IPS DF 4.7 (cell line): ENCODE results near the gene IGF1.

Source experiments
- DNase-seq: peaks from one replicate; pipeline ENCODE4 v3.0.0-alpha.2; 2013; ENCODE audit warnings: low spot score; ENCODE audit errors: extremely low read depth

The IGF1 gene

DNA sequence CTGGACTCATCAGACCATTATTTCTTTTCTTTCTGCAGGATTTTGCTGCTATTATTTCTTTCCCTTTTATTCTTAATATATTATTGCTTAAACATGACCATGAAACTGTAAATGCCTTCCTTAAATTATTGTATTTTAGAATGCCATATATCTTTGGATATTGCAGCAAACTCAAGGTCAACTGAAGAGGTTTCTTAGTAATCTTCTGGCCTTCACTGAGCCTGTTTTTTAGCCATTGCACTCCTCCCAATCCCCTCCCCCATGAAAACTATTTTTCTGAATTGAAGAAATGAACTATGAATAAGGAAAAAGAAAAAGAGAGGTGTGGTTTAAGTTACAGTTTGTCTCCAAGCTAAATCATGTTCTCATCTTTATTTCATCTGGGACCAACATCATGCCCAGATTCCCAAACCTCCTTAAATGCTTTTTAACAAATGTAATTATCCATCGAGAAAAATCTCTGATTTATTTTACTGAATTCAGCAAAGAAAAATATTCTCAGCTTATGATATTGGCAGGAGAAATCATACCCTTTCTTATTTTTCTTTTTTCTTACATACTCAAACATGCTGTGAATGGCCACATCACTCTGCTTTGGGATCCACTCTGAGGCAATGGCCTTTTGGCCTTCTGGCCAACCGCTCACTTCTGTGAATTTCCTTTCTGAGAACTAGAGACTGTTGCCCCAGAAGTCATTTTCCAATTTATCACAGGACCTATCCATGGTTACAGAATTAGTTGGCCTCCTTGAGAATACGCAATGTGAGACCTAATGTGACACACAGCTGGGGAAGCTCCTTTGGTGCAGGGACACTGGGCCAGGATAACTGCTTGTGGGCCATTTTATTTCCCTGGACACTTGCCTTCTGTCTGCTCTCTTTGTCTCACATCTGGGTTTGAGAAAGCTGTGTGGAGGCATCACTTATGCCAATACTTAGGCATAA is 50.9 kb downstream of the IGF1 start:
- DNase-seq = no peak

DNA sequence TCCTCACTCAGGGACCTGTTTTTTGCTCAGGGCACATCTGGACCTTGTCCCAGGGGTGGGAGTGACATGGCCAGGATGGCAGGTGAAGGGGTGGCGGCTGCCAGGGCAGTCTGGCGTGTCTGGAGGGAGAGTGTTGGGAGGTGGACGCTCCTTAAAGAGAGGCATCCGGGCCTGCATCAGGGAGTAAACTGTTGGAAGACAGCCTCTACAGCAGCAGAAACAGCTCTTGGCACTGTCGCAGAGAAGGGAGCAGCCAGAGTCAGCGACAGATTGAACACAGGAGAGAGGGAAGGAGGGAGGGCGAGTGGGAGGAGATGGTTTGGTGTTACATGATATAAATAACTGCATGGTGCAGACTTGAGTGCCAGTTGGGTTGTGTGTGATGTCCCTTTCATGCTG is 52.8 kb downstream of the IGF1 start:
- DNase-seq = no peak

DNA sequence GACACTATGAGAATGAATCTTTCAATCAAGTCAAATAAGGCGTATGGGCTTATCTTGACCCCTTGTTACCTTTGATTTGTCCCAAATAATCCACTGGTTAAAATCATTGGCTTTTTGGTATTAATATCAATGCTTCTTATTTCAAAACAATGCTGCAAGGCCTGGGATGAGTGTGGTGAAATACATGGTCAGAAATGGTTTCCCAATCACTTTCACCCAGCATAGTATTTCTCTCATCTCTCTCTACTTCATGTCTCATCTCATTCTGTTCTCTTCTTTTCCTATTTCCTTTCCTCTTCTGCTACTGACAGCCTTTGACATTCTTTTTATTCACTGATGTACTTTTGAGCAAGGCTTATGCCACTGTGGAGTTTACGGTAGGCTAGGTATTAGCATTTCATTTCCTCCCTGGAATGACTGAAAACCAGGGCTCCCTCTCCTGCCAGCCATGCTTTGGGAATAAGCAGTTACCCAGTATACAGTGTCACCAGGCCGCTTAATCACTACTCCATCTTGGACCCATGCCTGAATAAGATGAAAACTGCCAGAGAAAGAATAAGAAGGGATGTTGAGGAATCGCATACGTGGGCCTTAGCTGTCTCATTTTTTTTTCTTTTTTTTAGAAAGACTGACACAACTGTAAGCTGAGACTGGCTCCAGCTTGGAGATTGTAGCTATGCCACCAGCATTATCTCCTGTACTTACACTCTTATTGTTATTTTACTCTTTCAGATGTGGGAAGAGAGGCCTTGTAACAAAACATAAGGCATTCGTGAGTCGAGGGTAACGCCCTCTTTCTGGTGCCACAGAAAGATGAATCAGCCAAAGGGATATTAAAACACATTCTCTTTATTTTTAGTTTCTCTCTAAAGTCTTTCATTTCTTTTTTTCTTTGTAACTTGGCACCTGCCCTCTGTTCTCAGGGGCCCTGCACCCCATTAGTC is 53.5 kb downstream of the IGF1 start:
- no peak for DNase-seq

DNA sequence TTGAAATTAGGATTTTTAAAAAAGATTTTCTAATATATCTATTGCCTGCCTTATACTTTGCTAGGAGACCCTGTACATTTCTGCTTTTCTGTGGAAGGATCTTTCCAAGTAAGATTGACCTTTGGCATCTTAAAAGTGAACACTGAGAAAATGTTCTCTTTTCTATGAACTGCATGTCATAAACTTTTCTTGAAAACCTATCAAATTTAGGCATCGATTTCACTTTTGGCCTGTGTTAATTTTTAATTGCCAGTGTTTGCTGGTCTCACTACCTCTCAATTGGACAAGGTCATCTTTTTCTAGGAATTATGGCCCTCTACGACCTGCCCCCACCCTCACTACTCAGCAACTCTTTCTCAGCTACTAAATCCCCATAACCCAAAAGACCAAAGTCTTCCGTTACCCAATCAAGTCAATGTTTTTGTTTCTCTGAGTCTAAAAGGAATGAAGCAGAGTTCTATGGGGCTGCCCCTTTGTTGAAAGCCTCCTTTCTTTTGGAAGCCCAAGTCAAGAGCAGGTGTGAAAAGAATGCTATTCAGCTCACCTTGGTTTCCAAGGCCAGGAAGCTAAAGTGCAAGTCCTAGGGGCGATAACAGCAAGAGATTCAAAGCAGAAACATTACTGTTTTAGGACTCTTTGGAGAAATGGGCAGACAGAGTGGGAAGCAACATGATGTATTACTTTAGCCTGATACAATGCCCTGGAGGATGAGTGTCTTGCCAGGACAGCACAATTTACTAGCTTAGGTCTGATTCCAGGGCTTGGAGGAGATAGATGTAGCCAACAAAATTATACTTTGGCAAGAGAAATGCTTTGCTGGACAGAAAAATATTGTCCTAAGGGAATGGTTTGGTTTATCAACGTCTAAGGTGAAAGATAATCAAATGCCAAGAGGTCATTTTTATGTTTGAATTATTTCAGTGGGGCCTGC is 55.0 kb downstream of the IGF1 start:
- no peak for DNase-seq

DNA sequence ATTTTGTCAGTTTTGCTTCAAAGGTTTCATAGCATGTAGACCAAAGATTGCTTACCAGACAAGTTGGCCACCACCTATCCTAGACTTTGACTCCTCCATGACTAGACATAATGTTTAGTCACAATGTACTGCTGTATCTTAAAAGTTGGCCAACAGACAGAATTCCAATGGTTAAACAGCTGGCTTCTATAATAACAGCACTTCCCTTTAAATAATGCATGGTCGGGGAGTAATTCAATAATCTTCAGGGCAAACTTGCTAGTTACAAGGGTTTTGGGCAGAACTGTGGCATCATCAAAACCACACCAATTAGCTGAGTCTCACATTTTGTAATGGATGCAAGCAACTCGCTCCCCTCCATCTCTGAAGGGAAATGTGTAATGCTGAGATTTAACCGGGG is 56.9 kb downstream of the IGF1 start:
- DNase-seq = no peak

DNA sequence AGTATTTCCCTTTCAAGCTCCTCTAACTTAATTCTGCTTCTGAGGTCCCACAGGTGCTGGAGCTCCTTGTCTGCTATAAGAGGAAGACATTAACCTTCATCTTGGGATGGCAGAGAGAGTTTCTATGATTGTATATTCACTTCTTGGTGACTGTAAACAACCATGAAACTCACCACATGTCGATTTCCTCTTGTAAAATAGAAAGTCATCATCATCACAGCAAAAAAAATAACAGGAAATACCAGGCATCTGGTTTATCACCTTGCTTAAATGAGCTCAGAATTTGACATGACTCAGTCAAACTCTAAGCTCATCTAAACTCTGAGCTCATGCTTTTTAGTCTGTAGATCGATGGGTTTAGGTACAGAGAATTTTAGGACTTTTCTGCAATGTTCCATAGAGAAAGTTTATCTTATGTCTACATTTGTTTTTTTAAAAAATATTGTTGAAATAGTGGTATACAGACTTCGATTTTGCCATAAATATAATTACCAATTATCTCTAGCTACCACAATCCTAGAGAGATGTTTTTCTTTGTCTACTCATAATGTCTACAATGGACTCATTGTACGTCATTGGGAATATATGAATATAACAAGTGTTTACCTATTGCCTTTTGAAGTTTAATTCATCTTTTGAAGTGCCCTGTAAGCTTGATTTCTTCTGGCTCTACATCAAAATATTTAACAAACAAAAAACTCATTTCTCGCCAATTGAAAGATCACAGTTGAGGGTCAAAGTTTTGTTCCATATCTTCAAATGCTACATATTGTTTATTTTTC is 58.4 kb downstream of the IGF1 start:
- no peak for DNase-seq

DNA sequence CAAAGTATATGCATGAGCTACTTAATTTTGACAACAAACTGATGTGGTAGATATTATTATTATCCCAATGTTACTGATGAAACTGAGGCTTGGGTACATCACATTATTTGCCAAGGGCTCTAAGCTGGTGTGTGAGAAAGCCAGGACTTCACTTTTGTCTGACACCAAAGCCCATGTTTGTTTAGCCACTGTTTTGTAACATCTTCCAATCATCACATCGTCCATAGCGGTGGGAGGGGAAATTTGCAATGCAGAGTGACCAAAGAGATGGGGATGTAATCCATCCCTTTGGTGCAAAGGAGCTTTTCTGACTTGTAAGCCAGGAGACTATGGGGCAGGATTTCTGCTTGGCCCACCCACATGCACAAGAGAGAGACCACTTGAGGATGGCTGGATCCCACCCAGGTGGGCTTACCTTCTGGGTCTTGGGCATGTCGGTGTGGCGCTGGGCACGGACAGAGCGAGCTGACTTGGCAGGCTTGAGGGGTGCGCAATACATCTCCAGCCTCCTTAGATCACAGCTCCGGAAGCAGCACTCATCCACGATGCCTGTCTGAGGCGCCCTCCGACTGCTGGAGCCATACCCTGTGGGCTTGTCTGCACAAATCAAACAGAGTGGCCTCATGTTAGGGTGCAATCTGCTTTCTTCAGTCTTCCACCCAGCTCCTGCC is 61.1 kb downstream of the IGF1 start:
- DNase-seq = no peak

DNA sequence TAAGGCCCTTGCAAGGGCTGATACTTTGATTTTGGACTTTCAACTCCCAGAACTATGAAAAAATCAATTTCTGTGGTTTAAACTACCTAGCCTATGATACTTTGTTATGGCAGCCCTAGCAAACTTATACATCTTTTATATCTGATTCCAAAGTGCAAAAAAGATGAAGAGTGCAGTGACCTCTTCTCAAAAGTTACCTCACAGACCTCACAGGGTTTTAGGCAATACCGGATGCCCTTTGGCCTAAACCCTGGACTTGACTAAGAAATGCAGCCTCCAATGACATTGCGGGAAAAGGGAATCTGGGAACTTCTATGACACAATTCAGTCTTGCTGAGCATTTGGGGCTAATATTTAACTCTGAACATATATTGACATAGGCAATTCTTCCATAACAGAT is 63.3 kb downstream of the IGF1 start:
- DNase-seq = no peak

DNA sequence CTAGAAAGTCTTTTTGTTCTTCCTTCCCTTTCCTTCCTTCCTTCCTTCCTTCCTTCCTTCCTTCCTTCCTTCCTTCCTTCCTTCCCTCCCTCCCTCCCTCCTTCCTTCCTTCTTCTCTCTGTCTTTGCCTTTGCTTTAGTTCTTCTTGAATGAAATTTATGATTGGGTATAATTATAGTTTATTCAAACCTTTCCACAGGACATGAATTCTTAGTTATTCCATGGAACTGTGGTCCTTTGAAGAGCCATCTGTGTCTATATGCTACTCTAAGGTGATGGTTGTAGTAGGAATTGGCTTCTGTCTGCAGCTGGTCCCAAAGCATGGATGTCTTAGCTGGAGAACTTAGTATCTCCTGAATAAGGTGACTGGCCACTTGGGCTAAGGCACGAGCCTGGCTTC is 64.8 kb downstream of the IGF1 start:
- no peak for DNase-seq

DNA sequence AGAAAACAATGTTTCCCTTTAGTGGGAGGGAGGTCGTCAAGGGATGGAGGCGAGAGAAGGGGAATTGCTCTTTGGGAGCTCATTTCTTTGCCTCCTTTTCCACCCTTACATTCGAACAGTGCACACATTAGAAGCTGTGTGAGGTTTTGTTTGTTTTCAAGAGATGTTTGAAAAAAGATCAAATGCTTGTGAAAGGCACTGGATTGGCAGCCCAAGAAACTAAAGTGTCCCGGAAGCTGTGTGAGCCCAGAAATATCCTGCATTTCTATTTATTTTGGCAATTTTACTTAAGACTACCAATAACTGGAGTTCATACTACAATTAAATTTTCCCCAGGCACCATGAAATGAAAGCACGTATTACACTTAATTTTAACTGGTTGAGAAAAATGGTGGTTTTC is 67.0 kb downstream of the IGF1 start:
- DNase-seq = no peak

DNA sequence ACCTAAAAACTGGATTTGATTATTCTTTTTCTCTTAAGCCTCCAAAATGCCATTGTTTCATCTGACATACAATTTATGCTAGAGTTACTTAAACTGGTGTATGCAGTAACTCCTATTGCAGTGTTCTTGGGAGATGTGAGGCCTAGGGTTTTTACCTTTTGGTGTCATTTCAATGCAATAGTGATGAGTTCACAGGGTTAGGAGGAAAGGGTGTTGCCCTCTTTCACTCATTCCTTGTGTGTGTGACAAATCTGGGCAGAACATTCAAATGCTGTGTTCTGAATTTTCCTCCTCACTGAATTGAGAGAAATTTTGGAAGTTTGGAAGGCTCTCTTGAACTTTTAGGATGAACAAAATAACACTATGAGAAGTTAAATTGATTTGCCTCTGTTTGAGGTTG is 69.9 kb downstream of the IGF1 start:
- DNase-seq = no peak

DNA sequence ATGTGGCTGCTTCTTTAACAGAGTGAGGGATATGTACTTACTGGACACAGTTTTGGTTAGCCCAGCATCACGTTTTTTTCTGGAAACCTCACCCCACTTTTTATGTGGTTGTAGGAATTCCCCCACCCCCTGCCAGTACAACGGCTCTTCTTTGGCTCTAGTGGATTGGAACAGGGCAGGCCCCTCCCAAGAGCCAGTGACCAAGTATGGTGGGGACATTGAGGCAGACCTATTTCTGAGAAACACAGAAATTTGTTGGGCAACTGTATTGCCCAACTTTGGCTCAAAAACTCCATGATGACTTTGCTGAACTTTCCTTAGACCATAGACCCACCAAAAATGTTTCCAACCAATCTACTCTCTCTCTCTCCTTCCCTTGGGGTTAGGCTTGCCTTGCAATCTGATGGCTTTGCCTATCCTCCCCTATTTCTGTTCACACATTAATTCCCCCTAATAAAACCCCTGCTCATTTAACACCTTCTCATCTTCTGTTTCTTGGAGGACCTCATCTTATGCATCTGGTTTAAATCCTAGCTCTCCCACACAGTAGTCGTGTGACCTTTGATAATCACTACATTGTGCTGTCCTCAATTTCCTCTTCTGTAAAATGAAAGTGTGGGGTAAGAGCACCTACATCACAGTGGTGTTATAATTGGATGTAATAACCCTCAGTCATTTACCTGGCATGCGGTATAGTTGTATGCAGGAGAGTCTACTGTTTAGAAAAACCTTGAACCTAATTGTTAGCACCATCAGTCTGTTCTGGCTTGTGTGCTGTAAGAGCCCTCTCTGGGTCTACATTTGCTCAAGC is 71.7 kb downstream of the IGF1 start:
- no peak for DNase-seq

DNA sequence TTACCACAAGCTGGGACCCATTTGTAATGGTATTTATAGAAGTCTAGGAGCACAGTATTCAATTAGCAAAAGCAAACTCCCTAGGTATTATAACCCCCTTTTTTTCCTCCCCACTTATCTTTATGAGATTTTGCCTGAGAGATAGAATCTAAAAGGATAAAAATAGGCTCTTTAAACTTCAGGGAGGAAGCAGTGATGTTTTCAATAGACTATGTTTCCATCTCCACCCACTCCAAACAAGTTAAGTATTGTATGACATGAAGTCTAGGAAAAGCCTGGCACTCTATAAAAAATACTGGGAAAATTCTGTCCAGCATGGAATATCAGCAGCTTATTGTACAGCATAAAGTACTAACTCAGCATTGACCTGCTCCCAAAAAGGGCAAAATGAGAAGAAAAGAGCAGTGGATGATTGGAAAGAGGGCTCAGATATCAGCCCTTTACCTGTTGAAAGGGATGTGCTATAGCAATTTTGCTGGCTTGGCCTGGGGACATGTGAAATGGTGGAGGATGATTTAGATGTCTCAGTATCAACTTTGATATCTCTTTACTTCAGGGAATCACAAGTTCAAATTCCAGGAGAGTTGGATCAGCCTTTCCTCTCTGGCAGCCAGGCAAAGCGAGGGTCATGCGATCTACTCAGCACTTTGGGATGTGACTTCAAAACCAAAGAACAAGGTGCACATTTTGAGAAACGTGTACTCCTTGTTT is 72.4 kb downstream of the IGF1 start:
- DNase-seq = no peak

DNA sequence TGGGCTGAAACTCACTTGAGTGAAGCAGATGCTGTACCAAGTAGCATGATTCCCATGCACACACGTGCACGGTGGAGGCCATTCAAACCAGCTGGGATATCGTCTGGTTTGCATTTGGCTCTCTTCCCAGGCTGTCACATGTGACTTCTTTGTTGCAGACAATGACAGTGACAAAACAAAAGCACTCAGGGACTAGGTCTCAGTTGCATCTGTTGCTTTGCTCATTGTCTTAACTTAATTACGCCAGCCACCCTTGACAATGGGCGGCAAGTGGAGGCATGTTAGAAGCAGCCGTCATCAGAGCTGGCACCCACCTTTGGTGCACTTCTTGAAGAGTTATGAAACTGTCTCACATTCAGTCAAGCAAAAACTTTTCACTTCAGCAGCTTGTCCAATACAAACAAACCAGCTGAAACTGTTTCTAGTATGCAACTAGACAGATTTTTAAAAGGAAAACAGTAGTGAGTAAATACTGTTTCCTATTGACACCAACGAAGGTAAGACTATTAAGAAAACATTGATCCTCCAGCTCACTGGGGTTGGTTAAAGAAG is 74.3 kb downstream of the IGF1 start:
- no peak for DNase-seq

DNA sequence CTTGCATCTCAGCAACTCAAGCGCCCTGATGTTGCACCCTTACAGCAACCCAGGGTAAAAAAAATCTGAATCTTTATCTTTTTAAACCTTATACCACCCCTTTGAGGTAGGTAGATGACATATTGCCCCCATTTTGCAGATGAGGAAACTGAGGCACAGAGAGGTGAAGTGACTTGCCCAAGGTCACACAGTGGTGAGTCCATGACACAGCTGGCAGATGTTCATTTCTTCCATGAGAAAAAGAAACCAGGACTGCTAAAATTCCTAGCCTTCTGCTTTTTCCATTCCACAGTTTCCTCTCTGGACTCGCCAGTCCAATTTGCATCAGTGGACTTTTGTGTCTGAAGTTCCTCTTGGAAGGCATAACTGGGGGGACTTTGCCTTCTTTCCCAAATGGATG is 79.3 kb downstream of the IGF1 start:
- no peak for DNase-seq

DNA sequence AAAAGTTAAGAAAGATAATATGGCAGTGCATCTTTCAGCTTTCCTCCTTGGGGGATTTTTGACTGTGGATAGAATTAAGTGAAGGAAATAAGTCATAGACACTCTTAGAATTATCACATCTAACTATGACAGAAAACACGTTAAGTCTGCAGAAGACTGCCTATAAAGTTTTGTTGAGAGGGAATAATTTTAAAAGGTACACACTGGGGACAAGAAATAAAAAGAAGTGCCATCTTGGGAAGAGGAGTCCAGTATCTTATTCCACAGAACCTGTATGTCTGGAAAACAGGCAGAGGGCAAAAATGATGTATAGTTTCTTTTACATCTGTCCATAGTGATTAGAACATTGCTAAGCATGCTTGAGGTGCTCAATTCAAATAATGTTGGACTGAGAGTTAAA is 80.7 kb downstream of the IGF1 start:
- no peak for DNase-seq

DNA sequence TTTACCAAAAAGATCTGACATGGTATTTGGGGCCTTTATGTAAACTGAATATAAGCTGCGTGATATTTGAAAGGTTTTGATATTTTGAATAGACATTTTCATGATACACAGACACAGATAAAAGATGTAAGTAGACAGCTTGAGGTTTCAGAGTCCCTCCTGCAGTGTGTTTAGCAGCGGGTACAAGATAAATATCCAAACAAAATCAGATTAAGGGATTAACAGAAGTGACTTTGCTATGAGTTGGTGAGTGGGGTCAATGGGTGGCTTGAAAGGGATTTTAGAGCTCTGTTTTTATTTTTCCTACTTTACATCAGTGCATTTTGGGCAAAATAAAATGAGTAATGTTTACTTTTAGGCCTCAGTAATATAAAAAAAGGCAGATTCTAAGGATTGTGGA is 84.1 kb downstream of the IGF1 start:
- DNase-seq = no peak

DNA sequence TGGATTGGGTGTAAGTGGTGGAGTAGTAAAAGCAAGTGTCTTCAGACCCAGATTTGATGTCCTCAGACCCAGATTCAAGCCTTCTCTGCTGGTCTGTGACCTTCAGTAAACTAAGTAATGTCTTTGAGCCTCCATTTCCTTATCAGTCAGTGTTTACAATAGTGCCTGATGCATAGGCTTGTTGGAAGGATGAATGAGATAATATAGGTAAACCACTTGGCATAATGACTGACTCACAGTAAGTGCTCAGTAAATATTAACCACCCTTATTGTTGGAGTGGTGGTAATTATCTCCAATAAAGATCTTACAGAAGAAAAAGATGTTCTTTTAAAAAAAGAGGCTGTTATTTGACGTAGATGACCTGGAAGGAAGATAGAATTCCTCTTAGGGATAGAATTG is 86.2 kb downstream of the IGF1 start:
- no peak for DNase-seq
